Embryonic facial prominence (tissue), 1 donor: ENCODE data around the gene CCDC88B.

ENCODE experiments used
- DNase-seq: peaks from one replicate; pipeline ENCODE4 v3.0.0-alpha.2; 2016; ENCODE audit errors: extremely low spot score

CCDC88B gene

DNA sequence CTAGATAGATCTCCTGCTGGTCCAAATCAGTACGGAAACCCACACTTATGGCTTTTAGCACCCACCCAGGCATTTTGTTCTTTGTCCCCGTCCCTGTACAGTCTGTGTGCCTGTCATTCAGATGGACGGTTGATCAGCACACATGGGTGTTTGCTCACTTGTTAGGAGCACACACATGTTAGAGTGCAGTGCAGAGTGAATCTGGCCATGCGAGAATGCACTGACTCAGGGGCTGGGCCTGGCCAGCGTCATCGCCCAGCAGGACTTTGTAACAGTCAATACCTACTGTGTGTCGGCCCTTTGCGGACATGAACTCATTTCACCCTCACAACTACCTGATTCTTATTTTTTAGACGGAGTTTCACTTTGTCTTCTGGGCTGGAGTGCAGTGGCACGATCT, 22.3 kb downstream of the CCDC88B start:
- DNase-seq = no peak

DNA sequence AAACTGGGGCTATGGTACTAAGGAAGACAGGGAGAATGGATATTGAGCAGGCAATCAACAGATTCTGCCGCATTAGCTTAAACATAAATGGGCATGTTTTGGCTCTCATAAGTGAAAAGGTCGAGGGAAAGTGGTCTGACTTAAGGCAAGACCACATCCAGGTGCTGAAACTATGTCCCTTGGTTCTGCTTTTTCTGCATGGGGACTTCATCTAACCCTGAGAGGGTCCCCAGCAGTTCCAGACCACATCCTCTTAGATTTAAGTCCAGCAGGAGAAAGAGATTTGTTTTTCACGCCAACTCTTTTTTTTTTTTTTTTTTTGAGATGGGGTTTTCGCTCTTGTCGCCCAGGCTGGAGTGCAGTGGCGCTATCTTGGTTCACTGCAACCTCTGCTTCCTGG, 24.4 kb downstream of the CCDC88B start:
- no peak for DNase-seq

DNA sequence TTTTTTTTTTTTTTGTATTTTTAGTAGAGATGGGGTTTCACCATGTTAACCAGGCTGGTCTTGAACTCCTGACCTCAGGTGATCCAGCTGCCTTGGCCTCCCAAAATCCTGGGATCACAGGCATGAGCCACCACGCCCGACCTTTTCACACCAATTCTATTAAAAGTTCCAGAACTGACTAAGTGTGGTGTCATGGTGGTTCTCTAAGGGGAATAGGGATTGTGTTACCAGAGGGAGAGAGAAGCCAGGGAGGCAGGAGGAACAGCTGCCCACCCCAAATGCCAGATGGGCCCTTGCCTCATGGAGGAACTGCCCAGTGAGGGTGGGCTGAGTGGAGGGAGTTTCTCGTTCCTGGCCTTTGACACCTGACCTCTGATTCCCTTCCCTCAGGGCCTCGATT, 24.9 kb downstream of the CCDC88B start:
- DNase-seq = no peak

DNA sequence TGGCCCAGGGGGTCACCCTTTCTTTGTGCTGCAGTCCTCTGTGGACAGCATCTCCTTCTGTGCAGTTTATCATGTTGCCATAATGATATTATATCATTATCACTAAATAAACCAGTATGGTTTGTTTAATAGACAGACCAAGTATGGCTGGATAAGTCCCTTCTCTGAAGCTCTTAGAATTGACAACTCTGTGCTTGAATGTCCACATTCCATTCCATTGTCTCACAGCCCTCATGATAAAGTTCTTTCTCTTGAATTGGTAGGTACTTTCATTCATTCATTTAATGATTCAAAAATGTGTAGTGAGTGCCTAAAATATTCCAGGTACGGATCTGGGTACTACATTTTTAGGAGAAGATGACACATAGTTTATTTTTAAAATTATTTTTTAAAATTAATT, 26.7 kb downstream of the CCDC88B start:
- no peak for DNase-seq

DNA sequence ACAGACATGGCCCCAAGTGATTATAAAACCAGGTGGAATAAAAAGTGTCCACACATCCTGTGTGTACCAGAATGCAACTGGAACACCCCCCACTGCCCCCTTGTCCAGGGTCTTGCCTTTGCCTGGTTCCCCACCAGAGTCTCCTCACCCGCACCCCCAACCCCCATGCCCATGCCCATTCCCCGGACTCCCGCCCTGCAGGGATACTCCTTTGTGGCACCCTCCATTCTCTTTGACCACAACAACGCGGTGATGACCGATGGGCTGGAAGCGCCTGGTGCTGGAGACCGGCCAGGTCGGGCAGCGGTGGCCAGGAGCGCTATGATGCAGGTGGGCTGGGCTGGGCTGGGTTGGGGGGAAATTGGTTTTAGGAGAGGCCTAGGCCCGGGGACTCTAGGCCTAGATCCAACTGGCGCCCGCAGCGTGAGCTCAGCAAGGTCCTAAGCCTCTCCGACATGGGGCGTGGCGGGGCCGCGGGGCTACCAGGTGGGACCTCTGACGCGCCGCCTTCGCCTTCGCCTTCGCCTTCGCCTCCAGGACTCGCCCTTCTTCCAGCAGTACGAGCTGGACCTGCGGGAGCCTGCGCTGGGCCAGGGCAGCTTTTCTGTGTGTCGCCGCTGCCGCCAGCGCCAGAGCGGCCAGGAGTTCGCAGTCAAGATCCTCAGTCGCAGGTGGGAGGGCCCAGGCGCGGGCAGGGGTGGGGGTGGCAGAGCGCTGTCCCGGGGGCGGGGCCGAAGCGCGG, 28.1 kb downstream of the CCDC88B start:
- DNase-seq = no peak

DNA sequence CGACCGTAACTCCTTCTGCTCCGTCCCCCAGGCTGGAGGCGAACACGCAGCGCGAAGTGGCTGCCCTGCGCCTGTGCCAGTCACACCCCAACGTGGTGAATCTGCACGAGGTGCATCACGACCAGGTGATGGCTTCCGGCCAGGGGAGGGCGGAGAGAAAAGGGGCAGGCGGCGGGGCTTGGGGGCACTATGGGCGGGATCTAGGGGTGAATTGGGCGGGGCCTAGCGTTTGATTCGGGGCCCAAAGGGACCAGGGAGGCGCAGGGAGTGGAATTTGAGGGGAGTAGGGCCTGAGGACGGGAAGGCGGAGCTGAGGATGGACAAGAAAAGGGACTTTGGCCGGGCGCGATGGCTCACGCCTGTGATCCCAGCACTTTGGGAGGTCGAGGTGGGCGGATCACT, 28.7 kb downstream of the CCDC88B start:
- DNase-seq = no peak

DNA sequence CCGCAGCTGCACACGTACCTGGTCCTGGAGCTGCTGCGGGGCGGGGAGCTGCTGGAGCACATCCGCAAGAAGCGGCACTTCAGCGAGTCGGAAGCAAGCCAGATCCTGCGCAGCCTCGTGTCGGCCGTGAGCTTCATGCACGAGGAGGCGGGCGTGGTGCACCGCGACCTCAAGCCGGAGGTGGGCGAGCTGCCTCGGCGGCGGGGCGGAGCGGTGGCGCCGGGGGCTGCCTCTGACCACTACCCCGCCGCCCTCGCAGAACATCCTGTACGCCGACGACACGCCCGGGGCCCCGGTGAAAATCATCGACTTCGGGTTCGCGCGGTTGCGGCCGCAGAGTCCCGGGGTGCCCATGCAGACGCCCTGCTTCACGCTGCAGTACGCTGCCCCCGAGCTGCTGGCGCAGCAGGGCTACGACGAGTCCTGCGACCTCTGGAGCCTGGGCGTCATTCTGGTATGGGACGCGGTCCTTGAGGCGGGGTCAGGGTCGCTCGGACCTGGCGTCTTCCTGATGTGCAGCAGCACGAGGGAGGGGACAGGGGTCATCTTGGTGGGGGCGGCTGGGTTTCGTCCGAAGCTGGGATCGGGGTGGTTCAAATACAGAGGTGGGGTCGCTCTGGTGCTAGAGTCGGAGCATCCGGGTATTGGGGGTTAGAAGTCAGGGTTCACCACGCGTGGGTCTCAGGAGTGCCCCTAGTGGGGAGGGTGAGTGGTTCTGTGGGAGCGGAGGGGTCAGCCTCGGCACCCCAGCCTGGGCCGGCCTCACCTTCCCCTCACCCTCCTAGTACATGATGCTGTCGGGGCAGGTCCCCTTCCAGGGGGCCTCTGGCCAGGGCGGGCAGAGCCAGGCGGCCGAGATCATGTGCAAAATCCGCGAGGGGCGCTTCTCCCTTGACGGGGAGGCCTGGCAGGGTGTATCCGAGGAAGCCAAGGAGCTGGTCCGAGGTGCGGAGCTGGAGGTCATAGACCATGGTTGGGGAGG, 29.7 kb downstream of the CCDC88B start:
- DNase-seq = no peak

DNA sequence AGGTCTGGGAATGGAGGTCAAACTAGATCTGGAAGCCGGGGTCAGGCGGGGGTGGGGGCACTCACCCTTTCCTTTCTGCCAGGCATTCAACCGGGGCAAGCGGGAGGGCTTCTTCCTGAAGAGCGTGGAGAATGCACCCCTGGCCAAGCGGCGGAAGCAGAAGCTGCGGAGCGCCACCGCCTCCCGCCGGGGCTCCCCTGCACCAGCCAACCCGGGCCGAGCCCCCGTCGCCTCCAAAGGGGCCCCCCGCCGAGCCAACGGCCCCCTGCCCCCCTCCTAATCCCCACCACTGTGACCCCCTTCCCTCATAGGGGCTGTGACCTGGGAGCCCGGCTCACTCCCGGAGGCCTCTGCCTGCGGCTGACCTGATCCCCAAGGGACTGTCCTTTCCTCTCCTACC, 31.2 kb downstream of the CCDC88B start:
- no peak for DNase-seq

DNA sequence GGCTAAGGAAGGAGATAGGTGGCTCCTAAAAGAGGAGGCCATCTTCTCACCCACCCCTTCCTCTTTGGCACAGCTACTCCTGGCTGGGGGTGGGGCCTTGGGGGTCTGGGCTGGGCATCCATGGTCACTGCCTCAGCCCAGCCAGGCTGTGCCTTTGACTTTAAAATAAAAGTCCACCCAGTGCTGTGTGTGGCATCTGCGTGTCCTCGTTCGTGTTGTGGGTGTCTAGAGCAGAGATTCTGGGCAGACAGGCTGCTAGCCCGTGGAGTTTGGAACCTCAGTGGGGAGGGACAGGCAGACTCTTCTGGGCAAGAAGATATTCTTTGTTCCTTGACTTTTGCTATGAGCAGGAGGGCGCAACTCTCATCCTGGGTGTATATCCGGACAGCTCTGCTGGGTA, 32.0 kb downstream of the CCDC88B start:
- DNase-seq = no peak

DNA sequence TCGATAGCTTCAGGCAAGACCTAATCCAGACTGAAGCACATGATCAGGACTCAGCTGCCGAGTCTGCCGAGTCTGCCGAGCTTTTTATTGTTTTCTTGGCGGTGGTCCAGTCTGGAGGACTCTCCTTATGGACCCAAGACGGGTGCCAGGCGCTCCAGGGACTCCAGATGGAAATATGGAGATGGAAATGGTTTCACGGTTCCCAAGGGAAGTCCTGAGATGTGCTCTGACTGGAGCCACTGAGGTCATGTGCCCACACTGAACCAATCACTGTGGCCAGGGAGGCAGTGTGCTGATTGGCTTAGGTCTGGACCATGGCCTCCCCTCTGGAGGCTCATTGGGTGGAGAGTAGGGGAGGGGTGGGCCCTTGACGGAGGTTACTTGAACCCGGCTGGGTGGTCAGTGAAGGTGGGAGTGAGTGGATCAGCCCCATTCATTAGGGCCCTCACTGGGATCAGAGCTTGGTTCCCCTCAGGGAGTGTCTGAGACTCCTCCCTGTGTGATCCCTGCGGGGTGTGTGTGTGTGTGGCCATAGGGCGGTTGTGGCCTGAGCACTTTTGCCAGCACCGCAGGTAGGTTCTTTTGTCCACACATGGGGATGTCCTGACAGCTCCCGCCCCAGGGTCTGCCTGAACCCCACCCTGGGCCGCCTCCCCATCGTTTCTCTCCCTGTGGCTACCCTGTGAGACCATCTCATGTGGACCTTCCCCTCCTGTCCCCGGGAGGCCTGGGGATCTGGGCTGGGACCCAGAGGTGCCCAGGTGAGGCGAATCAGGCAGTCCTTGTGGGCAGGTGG, 33.0 kb downstream of the CCDC88B start:
- no peak for DNase-seq

DNA sequence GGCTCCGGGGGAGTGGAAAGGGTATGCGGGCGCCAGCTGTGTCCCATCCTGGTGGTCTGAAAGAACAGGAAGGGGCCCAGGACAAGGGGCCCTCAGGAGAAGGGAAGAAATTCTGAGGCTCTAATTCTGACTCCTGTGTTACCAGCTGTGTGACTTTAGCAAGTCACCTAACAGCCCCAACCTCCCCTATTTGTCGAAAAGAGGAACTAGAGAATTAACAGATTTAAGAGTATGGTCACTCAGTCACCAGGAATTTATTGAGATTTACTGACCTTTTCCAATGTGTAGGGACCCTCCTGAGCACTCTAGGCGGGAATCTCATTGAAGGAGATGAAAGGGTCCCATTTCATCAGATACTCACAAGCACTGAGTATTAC, 33.6 kb downstream of the CCDC88B start:
- DNase-seq = no peak

DNA sequence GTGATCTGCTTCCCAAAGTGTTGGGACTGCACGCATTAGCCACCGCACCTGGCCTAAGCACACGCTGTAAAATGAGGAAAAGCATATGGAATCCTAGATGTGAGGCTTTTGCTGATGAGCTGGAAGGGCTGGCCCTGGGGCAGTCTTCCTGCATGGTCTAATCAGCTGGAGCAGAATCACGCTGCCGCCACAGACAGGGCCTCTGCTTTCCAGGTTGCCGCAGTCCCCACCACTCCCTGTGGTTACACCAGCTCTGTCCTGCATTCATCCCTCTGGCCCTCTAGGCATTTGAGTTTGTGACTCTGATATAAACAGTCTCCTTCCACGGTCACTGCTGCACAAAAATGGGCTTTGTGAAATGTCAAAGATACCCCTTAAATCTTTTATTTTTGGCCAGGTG, 36.1 kb downstream of the CCDC88B start:
- DNase-seq = no peak

DNA sequence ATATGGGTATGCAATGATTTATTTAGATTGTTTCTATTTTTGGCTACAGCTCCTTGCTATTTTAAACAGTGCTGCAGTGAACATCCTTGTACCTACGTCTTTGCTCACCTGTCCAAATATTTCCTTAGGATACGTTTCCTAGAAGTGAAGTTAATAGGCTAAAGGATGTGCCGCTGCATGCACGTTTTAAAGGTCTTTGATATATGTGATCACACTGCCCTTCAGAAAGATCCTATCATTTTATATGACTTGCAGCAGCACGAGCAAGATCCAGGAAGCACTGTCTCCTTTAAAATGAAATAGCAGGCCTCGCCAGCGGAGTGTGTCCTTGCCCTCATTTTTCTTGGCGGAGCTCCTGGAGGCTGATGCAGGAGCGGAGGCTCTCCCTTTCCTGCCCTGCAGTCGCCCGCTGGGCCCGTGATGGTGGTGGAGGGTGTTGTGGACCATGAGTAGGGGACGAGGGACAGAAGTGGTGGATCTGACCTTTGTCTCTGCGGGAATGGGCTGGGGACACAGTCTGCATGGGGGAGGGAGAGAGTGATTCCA, 38.4 kb downstream of the CCDC88B start:
- no peak for DNase-seq

DNA sequence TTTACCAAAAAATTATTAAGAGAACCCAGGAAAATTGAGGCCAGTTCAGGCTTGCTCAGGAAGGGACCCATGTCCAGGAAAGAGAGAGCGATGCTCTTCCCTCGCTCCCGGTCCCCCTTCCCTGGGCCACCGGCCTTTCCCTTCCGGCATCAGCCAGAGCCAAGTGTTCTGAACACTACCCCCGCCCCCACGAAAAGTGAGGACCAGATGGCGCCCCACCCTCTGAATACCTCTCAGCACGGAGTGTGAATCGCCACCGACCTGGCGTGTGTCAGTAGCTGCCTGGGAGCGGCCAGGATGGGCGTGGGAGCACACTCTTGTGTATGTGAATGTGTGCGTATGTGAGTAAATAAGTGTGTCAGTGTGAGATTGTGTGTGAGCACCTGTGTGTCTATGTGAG, 39.2 kb downstream of the CCDC88B start:
- no peak for DNase-seq

DNA sequence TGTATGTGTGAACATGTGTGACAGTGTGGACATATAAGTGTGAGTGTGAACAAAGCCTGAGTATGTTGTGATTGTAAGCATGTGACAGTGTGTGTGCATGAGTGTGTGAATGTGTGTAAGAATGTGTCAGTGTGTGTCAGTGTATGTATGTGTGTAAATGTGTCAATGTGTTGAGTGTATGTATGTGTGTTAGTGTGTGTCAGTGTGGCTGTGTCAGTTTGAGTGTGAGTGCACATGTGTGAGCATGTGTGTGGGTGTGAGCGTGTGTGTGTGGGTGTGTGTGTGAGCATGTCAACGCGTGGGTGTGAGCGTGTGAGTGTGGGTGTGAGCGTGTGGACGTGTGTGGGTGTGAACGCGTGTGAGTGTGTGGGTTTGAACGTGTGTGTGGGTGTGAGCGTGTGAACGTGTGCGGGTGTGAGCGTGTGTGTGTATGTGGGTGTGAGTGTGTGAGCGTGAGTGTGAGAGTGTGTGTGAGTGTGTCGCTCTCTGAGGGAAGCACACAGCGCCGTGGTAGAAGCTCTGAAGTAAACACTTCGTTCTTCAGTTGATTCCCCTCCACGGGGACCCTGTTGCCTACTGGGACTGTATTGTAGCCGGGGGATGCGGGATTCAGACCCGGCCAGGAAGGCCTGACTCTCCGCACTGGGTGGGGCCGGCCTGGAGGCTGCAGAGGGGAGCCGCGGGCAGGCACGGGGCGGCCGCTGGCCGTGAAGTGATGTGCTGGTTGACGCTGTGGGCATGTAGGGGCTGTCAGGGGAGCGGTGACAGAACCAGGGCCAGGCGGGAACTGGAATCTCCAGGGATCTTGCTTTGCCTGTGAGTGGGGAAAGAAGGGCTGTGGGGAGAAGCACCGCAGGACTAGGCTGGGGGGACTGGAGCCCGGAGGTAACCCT, 40.1 kb downstream of the CCDC88B start:
- no peak for DNase-seq

DNA sequence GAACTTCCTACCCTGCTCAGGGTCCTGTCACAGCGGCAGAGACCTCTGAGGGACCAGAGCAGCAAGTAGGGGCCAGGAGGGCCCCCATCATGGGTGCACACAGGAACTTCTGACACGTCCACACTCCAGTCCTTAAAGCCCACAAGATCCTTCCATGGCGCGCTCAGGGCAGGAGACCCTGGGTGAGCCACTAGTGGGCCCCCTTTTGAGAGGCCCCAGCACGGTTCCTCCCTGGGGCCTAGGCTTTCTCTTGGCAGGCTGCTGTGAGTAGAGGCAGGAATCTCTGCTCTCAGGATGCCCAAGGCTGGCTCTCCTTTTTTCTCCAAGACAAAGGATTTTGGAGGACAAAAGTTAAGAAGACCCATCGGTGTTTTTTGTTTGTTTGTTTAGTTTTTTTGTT, 41.3 kb downstream of the CCDC88B start:
- no peak for DNase-seq

DNA sequence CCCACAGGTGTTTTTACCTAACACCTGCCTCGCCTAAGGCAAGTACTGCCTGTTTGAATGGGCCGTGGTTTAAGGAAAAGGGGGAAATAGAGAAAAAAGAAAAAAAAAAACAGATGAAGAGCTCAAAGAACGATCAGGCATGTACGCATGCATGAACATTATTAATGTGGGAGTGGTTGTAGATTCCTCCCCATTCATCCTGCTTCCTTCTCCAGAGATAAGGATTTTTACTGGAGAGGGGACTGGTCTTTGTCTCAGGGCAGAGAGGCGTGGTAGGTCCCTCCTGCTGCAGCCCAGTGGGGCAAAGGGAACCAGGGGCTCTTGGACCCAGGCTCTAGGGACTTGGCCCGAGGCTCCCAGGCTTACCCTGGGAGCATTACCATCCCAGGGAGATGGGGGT, 42.0 kb downstream of the CCDC88B start:
- DNase-seq = no peak

DNA sequence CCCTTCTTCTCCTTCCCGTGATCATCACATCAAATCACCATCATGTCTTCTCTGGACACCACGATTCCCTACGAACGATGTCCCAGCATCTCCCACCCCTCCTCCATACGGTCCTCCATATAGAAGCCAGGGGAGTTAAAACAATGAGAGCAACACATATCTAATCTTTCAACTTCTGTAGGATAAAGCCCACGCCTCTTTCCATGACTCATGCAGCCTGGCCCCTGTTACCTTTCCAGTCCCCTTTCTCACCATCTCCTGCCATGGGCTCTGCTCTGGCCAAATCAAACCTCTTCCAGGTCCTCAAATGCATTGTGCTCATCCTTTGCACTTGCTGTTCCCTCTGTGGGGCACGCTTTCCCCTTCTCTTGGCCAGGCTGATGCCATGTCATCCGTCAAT, 42.6 kb downstream of the CCDC88B start:
- no peak for DNase-seq

DNA sequence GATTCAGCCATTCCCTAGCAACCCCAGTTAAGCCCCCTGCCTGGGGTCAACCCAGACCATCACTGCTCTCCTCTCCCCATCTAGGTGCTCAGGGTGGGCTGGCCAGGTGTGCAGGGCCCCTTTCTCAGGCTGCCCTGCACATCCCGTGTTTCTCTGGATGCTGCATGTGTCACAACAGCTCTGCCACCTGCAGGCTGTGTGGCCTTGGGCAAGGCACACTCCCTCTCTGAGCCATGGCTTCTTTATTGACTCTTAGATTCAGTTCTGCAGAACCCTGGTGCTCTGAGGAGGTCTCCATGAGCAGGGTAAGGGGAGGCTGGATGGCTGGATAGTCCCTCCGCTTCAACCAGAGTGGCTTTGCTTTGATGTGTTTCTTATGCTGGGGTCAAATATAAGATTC, 43.6 kb downstream of the CCDC88B start:
- DNase-seq = no peak

DNA sequence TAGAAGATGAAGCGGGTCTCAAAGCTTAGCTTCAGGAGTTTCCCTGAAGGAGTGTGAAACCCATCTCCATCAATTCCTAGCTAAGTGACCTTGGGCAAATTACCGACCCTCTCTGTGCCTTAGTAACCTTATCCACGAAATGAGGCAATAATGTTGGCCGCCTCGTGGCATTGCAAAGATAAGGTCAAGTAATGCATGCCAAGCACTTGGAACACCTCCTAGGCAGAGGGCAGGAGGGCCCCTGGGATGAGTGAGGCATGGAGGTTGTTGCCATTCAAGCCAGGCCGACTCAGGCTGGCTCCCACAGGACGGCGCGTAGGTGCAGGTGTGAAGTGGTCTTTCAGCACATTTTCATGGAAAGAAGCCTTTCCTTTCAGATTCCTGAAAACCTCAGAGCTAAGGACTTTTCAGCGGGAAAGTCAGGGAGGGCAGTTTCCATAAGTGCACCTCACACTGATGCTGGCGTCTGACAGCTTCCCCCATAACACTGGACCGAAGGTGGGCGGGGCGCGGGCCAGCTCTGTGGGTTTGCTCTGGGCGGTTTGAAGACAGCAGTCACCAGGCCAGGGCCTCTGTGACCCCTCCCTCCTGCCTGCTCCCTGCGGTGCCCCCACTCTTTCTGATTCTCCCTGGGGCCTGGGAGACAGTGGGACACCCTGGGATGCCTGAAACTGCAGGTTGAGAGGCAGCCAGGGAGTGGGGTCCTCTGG, 44.2 kb downstream of the CCDC88B start:
- no peak for DNase-seq
